Lower leg skin (tissue), 4 donors: ENCODE data around the gene HPS3. TPM values are rescaled to one million over a fixed set of nuclear protein-coding genes. Genes with fewer than 3 reads are reported as not detected.
"Not testable (repeated sequence)": the region's sequence is repeated elsewhere in the genome, so short reads cannot be mapped to it uniquely, and the experiment has no call there.

Experiments
- DNase-seq, 2 donors: peaks; one replicate each; pipeline ENCODE4 v3.0.0-alpha.2; 2019; ENCODE audit warnings: low spot score in 2 of 2
- H3K4me3 ChIP-seq: fragments of 200-600 bp; sonication (generic); 2 replicates; pipeline ENCODE4 v1.5.1; 2017; ENCODE audit warnings: mild to moderate bottlenecking, low read depth; ENCODE audit not compliant: poor library complexity, severe bottlenecking
- POLR2A ChIP-seq, 2 donors: fragments of 450-650 bp; IDR thresholded peaks; one replicate each; pipeline ENCODE4 v1.6.1; 2016 to 2017; ENCODE audit warnings: antibody characterized with exemption in 2 of 2, mild to moderate bottlenecking in 1 of 2, moderate library complexity in 1 of 2
- WGBS, 2 donors: methylation state at CpG; one replicate each; pipeline ENCODE4 v1.1.5; 2018; 5-methylcytosine and 5-hydroxymethylcytosine counted together
- intact Hi-C: fragments of 100-400 bp; cut with DNase I; formaldehyde crosslinking; loops from one replicate; pipeline ENCODE4 v1.15.0; 2023; ENCODE audit warnings: low total_unique reads
- total RNA-seq, 4 donors: library from RNA; depleted of rRNA; stranded (reverse); fragments of >200 nt; gene quantifications; one replicate each; pipeline ENCODE4 v1.1.0, GENCODE V29; 2016
- TF ChIP-seq, protein P1 (sequence below), 3 donors: fragments of 450-650 bp; IDR thresholded peaks; one replicate each; pipeline ENCODE4 v1.5.1; 2016; ENCODE audit warnings: antibody characterized with exemption in 3 of 3, mild to moderate bottlenecking in 3 of 3, moderate library complexity in 2 of 3

The HPS3 gene
- total RNA-seq, 4 donors from 2014 or later: 5.7 to 11.3 (median 8.2) TPM

- H3K4me3 ChIP-seq: no peak overlapping the region
- TF ChIP-seq, protein P1, sequence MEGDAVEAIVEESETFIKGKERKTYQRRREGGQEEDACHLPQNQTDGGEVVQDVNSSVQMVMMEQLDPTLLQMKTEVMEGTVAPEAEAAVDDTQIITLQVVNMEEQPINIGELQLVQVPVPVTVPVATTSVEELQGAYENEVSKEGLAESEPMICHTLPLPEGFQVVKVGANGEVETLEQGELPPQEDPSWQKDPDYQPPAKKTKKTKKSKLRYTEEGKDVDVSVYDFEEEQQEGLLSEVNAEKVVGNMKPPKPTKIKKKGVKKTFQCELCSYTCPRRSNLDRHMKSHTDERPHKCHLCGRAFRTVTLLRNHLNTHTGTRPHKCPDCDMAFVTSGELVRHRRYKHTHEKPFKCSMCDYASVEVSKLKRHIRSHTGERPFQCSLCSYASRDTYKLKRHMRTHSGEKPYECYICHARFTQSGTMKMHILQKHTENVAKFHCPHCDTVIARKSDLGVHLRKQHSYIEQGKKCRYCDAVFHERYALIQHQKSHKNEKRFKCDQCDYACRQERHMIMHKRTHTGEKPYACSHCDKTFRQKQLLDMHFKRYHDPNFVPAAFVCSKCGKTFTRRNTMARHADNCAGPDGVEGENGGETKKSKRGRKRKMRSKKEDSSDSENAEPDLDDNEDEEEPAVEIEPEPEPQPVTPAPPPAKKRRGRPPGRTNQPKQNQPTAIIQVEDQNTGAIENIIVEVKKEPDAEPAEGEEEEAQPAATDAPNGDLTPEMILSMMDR (IDR thresholded peaks at IDR 0.05): no peak
- TF ChIP-seq POLR2A (IDR thresholded peaks at IDR 0.05): no peak
- no peak for DNase-seq
- WGBS, 2 donors: 86 to 87% methylated on average over 4 of the region's 4 CpGs
- intact Hi-C loops: no loop called here
These were observed 34.0 kb upstream of the HPS3 start for GRCh38 chr3:149095487-149095886.

GRCh38 chr3:149097987-149098386 lies 31.5 kb upstream of the HPS3 start:
- H3K4me3 ChIP-seq, DNase-seq, intact Hi-C loops: not testable (repeated sequence)
- WGBS, 2 donors: 91 to 96% methylated on average over 18 to 19 of the region's 19 CpGs

GRCh38 chr3:149101154-149101553 lies 28.3 kb upstream of the HPS3 start:
- DNase-seq: no peak
- TF ChIP-seq POLR2A (IDR thresholded peaks at IDR 0.05): no peak
- H3K4me3 ChIP-seq: no peak overlapping the region
- intact Hi-C loops: no loop called here
- WGBS, 2 donors: 86 to 90% methylated on average over 4 of the region's 4 CpGs

- 83 to 92% methylated on average over 3 of the region's 3 CpGs for WGBS, 2 donors
- TF ChIP-seq POLR2A (IDR thresholded peaks at IDR 0.05): no peak
- TF ChIP-seq, protein P1 (IDR thresholded peaks at IDR 0.05): no peak
- no peak for DNase-seq
- no peak overlapping the region for H3K4me3 ChIP-seq
- intact Hi-C loops: no loop called here
These were observed 27.8 kb upstream of the HPS3 start for GRCh38 chr3:149101641-149102040.

DNA sequence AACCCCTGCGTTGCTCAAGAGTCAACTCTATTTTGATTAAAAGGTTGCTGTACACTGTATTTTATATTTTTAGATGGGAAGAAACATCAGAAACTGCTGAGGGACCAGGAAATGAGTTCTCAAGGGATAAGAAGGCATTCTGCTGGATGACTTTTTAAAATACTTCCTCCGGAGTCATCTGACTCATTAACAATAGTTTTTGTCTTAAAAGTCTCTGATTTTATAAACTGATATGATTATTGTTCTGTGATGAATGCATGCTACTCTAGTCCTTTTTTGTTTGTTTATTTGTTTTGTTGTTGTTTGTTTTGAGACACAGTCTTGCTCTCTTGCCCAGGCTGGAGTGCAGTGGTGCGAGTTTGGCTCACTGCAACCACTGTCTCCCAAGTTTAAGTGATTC lies 25.0 kb upstream of the HPS3 start:
- intact Hi-C loops: no loop called here
- no peak for TF ChIP-seq POLR2A (IDR thresholded peaks at IDR 0.05)
- TF ChIP-seq, protein P1 (IDR thresholded peaks at IDR 0.05): no peak
- no peak for DNase-seq
- no peak overlapping the region for H3K4me3 ChIP-seq
- WGBS, 2 donors: 77 to 82% methylated on average over 3 of the region's 3 CpGs

- intact Hi-C loops: no loop called here
These were observed 15.0 kb upstream of the HPS3 start for GRCh38 chr3:149114458-149114857.

DNA sequence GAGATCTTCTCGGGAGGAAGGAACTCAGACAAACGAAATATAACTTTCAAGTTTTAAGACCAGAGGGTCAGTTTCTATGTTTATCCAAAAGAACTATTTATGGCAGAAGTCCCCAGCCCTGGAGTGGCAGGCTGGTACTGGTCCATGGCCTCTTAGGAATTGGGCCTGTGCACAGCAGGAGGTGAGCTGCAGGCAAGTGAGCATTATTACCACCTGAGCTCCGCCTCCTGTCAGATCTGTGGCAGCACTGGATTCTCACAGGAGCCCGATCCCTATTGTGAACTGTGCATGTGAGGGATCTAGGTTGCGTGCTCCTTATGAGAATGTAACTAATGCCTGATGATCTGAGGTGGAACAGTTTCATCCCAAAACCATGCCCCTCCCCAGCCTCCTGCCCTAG lies 14.3 kb upstream of the HPS3 start:
- H3K4me3 ChIP-seq: no peak overlapping the region
- 79 to 89% methylated on average over 5 of the region's 5 CpGs for WGBS, 2 donors
- no peak for TF ChIP-seq POLR2A (IDR thresholded peaks at IDR 0.05)
- TF ChIP-seq, protein P1 (IDR thresholded peaks at IDR 0.05): no peak
- intact Hi-C loops: no loop called here
- DNase-seq: no peak

More at GRCh38 chr3:149114458-149114857, 15.0 kb upstream of the HPS3 start:
- DNase-seq: no peak
- H3K4me3 ChIP-seq: no peak overlapping the region
- WGBS, 2 donors: 78 to 79% methylated on average over 1 of the region's 1 CpG
- TF ChIP-seq, protein P1 (IDR thresholded peaks at IDR 0.05): no peak
